ENCODE data around the gene FOXJ1.
A peak's percentile ranks its signal among the peaks of the same experiment; 100 is the strongest.

FOXJ1 gene

DNA sequence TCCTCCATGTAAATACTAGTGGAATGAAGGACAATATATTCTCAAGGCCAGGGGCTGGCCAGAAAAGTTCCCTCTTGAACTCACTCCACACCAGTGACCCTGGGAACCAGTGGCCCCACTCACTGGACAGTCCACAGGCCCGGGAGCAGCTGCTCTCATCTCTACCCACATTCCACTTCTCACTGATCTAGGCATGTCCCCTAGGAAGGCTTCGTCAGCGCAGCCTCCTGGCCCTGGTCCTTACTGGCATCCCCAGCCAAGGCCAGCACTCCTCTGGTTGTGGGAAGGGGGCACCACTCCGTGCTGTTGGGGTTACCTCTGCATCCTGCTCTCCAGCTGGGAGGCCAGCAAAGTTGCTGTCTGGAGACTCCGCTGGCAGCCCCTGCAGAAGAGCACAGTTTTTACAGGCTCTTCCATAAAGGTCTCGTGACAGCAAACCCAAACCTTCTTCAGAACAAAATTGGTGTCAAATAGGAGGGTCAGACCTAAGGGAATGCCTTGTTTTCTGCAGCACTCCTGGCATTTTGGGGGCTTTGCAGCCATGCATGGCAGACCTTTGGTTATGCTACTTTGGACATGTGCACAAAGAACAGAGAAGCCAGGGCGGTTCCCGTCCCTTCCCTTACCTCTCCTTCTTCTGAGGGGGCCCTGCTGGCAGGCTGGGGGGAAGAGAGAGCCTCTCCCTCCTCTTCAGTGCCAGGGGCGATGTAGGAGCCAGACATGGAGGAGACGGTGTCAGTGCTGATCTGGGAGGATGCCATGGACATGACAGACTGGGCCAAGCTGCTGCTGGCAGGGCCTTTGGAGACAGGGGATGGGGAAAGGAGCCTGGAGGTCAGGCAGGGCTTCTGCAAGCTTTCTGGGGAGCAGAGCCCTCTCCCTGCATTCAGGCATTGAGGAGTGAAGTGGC lies 14.1 kb upstream of the FOXJ1 start:
- Histone ChIP-seq H3K79me2 (ENCODE audit: insufficient read depth, low read length) (no peaks in the 10 kb centered on the region), H4K20me1 (ENCODE audit: insufficient read depth, low read length, poor library complexity, severe bottlenecking) (no peaks in the 10 kb centered on the region), H3K27me3 (ENCODE audit: insufficient read depth, low read length, poor library complexity, severe bottlenecking) (no peaks in the 10 kb centered on the region), H3F3A (ENCODE audit: low read depth) (no peaks in the 10 kb centered on the region), H3K9me3 (ENCODE audit: insufficient read depth, low read depth, low read length) (no peaks in the 10 kb centered on the region), H3K36me3 (ENCODE audit: insufficient read depth, low read length) (no peaks in the 10 kb centered on the region), H3K4me2 (ENCODE audit: low read depth, low read length, poor library complexity, severe bottlenecking) (no peak overlapping the region), H3K4me3 (ENCODE audit: low read length, poor library complexity, severe bottlenecking) (no peak overlapping the region), H2AFZ (ENCODE audit: low read length) (no peak overlapping the region), H3K4me1 (ENCODE audit: insufficient read depth, low read length, poor library complexity, severe bottlenecking) (no peaks in the 10 kb centered on the region), H3K9me2 (replicated peaks; ENCODE audit: low read depth, low read length) (no peaks in the 10 kb centered on the region), H3K9ac (ENCODE audit: low read depth, low read length, poor library complexity, severe bottlenecking) (no peak overlapping the region)
- TF ChIP-seq, protein P1, sequence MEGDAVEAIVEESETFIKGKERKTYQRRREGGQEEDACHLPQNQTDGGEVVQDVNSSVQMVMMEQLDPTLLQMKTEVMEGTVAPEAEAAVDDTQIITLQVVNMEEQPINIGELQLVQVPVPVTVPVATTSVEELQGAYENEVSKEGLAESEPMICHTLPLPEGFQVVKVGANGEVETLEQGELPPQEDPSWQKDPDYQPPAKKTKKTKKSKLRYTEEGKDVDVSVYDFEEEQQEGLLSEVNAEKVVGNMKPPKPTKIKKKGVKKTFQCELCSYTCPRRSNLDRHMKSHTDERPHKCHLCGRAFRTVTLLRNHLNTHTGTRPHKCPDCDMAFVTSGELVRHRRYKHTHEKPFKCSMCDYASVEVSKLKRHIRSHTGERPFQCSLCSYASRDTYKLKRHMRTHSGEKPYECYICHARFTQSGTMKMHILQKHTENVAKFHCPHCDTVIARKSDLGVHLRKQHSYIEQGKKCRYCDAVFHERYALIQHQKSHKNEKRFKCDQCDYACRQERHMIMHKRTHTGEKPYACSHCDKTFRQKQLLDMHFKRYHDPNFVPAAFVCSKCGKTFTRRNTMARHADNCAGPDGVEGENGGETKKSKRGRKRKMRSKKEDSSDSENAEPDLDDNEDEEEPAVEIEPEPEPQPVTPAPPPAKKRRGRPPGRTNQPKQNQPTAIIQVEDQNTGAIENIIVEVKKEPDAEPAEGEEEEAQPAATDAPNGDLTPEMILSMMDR (conservative IDR thresholded peaks at IDR 0.05; ENCODE audit: low read length): no peak
- TF ChIP-seq EZH2phosphoT487 (IDR thresholded peaks at IDR 0.05; ENCODE audit: borderline replicate concordance): no peak

GRCh38 chr17:76154292-76154691 lies 13.2 kb upstream of the FOXJ1 start:
- H3K4me3 ChIP-seq (ENCODE audit: low read length, poor library complexity, severe bottlenecking): no peak overlapping the region
- no peak overlapping the region for H3K4me2 ChIP-seq (ENCODE audit: low read depth, low read length, poor library complexity, severe bottlenecking)
- no peak overlapping the region for H2AFZ ChIP-seq (ENCODE audit: low read length)
- no peaks in the 10 kb centered on the region for H3K4me1 ChIP-seq (ENCODE audit: insufficient read depth, low read length, poor library complexity, severe bottlenecking)
- no peaks in the 10 kb centered on the region for H3K79me2 ChIP-seq (ENCODE audit: insufficient read depth, low read length)
- H3K9me2 ChIP-seq (replicated peaks; ENCODE audit: low read depth, low read length): no peaks in the 10 kb centered on the region
- H3K9ac ChIP-seq (ENCODE audit: low read depth, low read length, poor library complexity, severe bottlenecking): no peak overlapping the region
- no peaks in the 10 kb centered on the region for H3K36me3 ChIP-seq (ENCODE audit: insufficient read depth, low read length)
- H3K27me3 ChIP-seq (ENCODE audit: insufficient read depth, low read length, poor library complexity, severe bottlenecking): no peaks in the 10 kb centered on the region
- TF ChIP-seq EZH2phosphoT487 (IDR thresholded peaks at IDR 0.05; ENCODE audit: borderline replicate concordance): no peak
- TF ChIP-seq, protein P1 (conservative IDR thresholded peaks at IDR 0.05; ENCODE audit: low read length): no peak
- no peaks in the 10 kb centered on the region for H4K20me1 ChIP-seq (ENCODE audit: insufficient read depth, low read length, poor library complexity, severe bottlenecking)
- H3F3A ChIP-seq (ENCODE audit: low read depth): no peaks in the 10 kb centered on the region
- H3K9me3 ChIP-seq (ENCODE audit: insufficient read depth, low read depth, low read length): no peaks in the 10 kb centered on the region

- Histone ChIP-seq H3K36me3 (ENCODE audit: insufficient read depth, low read length) (no peaks in the 10 kb centered on the region), H3K4me3 (ENCODE audit: low read length, poor library complexity, severe bottlenecking) (no peak overlapping the region), H3K9ac (ENCODE audit: low read depth, low read length, poor library complexity, severe bottlenecking) (no peak overlapping the region), H4K20me1 (ENCODE audit: insufficient read depth, low read length, poor library complexity, severe bottlenecking) (no peaks in the 10 kb centered on the region), H3K4me2 (ENCODE audit: low read depth, low read length, poor library complexity, severe bottlenecking) (no peak overlapping the region), H2AFZ (ENCODE audit: low read length) (0 out of 2 replicates have a peak overlapping the region, but pooled peaks have one; percentile 31), H3F3A (ENCODE audit: low read depth) (no peaks in the 10 kb centered on the region), H3K4me1 (ENCODE audit: insufficient read depth, low read length, poor library complexity, severe bottlenecking) (no peaks in the 10 kb centered on the region), H3K9me2 (replicated peaks; ENCODE audit: low read depth, low read length) (no peaks in the 10 kb centered on the region), H3K27me3 (ENCODE audit: insufficient read depth, low read length, poor library complexity, severe bottlenecking) (no peaks in the 10 kb centered on the region), H3K79me2 (ENCODE audit: insufficient read depth, low read length) (no peaks in the 10 kb centered on the region), H3K9me3 (ENCODE audit: insufficient read depth, low read depth, low read length) (no peaks in the 10 kb centered on the region)
- TF ChIP-seq, protein P1 (conservative IDR thresholded peaks at IDR 0.05; ENCODE audit: low read length): peak; percentile 25; the same call in 1 of the 2 replicates
- no peak for TF ChIP-seq EZH2phosphoT487 (IDR thresholded peaks at IDR 0.05; ENCODE audit: borderline replicate concordance)
These were observed 12.6 kb upstream of the FOXJ1 start for GRCh38 chr17:76153640-76154039.
